GM23338 (cell line): Measurements from ENCODE around the gene SARDH. TPM values are rescaled to one million over a fixed set of nuclear protein-coding genes. Genes with fewer than 3 reads are reported as not detected.

ENCODE experiments used
- ATAC-seq: fragments of 200-7000 bp; cut with Tn5 transposase; 3 replicates; pipeline ENCODE4 v1.9.1; 2020
- DNase-seq: peaks from one replicate; pipeline ENCODE4 v3.0.0-alpha.2; 2015; ENCODE audit warnings: low spot score
- H2AFZ ChIP-seq: fragments of 200-600 bp; sonication (generic); 2 replicates; pipeline ENCODE4 v1.8.0; 2016; ENCODE audit warnings: antibody characterized with exemption, mild to moderate bottlenecking, moderate library complexity
- H3F3A ChIP-seq: fragments of 200-600 bp; sonication (generic); replicated peaks from 2 replicates; pipeline ENCODE4 v1.8.0; 2017; ENCODE audit warnings: antibody characterized with exemption, mixed run types, low read depth
- H3K27ac ChIP-seq: fragments of 200-600 bp; sonication (generic); 2 replicates; pipeline ENCODE4 v1.6.1; 2016; ENCODE audit warnings: low read depth
- H3K27me3 ChIP-seq: fragments of 200-600 bp; sonication (generic); 2 replicates; pipeline ENCODE4 v1.8.0; 2016; ENCODE audit warnings: mild to moderate bottlenecking, mixed run types, moderate library complexity; ENCODE audit not compliant: insufficient read depth
- H3K36me3 ChIP-seq: fragments of 200-600 bp; sonication (generic); 2 replicates; pipeline ENCODE4 v1.8.0; 2016; ENCODE audit warnings: mild to moderate bottlenecking; ENCODE audit not compliant: insufficient read depth
- H3K4me1 ChIP-seq: fragments of 200-600 bp; sonication (generic); 2 replicates; pipeline ENCODE4 v1.8.0; 2016; ENCODE audit warnings: mild to moderate bottlenecking, moderate library complexity; ENCODE audit not compliant: insufficient read depth
- H3K4me2 ChIP-seq: fragments of 200-600 bp; sonication (generic); 2 replicates; pipeline ENCODE4 v1.7.1; 2017; ENCODE audit warnings: mixed run types
- H3K4me3 ChIP-seq: fragments of 200-600 bp; sonication (generic); 2 replicates; pipeline ENCODE4 v1.6.1; 2016; ENCODE audit warnings: mixed run types
- H3K79me2 ChIP-seq: fragments of 200-600 bp; sonication (generic); replicated peaks from 2 replicates; pipeline ENCODE4 v1.8.0; 2017; ENCODE audit warnings: mild to moderate bottlenecking; ENCODE audit not compliant: insufficient read depth
- H3K9me2 ChIP-seq: fragments of 200-600 bp; sonication (generic); 2 replicates; pipeline ENCODE4 v1.8.0; 2017; ENCODE audit not compliant: insufficient read depth
- H4K20me1 ChIP-seq: fragments of 200-600 bp; sonication (generic); replicated peaks from 2 replicates; pipeline ENCODE4 v1.8.0; 2017; ENCODE audit warnings: mild to moderate bottlenecking; ENCODE audit not compliant: insufficient read depth
- H3K27ac Mint-ChIP-seq: 2 replicates; pipeline ENCODE4 v1.8.0; 2020; ENCODE audit warnings: inconsistent platforms, mild to moderate bottlenecking, moderate library complexity, mixed read lengths
- H3K27me3 Mint-ChIP-seq: 3 replicates; pipeline ENCODE4 v1.8.0; 2022; ENCODE audit warnings: low read depth, mild to moderate bottlenecking, moderate library complexity, mixed read lengths, inconsistent platforms; ENCODE audit not compliant: insufficient read depth, poor library complexity
- H3K36me3 Mint-ChIP-seq: 3 replicates; pipeline ENCODE4 v1.8.0; 2021; ENCODE audit warnings: low read depth, mild to moderate bottlenecking, inconsistent platforms, moderate library complexity, mixed read lengths
- H3K4me1 Mint-ChIP-seq: 3 replicates; pipeline ENCODE4 v1.8.0; 2020; ENCODE audit warnings: mild to moderate bottlenecking, inconsistent platforms, mixed read lengths
- H3K4me3 Mint-ChIP-seq: 3 replicates; pipeline ENCODE4 v1.8.0; 2021; ENCODE audit warnings: moderate library complexity, mild to moderate bottlenecking, inconsistent platforms, mixed read lengths
- H3K9me3 Mint-ChIP-seq: 3 replicates; pipeline ENCODE4 v1.8.0; 2020; ENCODE audit warnings: moderate library complexity, mild to moderate bottlenecking, inconsistent platforms, mixed read lengths
- CTCF ChIP-seq, 2 experiments: fragments of 200-600 bp in 1 of 2; sonication (generic) in 1 of 2; conservative IDR thresholded peaks; 2 replicates each; pipeline versions ENCODE4 v1.5.1 to v1.6.1; 2016 to 2017; ENCODE audit warnings: antibody characterized with exemption in 2 of 2, low read depth in 2 of 2, mild to moderate bottlenecking in 2 of 2, moderate library complexity in 1 of 2
- EZH2 ChIP-seq: fragments of 200-600 bp; sonication (generic); IDR thresholded peaks from one replicate; pipeline ENCODE4 v1.8.0; 2017; ENCODE audit warnings: antibody characterized with exemption, mild to moderate bottlenecking, low read depth; ENCODE audit not compliant: unreplicated experiment
- JUNB ChIP-seq: IDR thresholded peaks from one replicate; pipeline ENCODE4 v1.6.1; 2016; ENCODE audit warnings: antibody characterized with exemption; ENCODE audit not compliant: unreplicated experiment
- NANOG ChIP-seq: IDR thresholded peaks from 2 replicates; pipeline ENCODE4 v1.6.1; 2016; ENCODE audit warnings: antibody characterized with exemption, borderline replicate concordance
- STAT1 ChIP-seq: IDR thresholded peaks from one replicate; pipeline ENCODE4 v1.6.1; 2016; ENCODE audit warnings: antibody characterized with exemption; ENCODE audit not compliant: unreplicated experiment
- ZNF114 ChIP-seq: fragments of 250-450 bp; sonication (Bioruptor Pico); IDR thresholded peaks from 2 replicates; pipeline ENCODE4 v1.5.0; 2020; ENCODE audit warnings: mild to moderate bottlenecking, moderate library complexity
- polyA plus RNA-seq: library from polyadenylated mRNA; unstranded; fragments of >200 nt; fragmentation: Nextera tagmentation; extraction: Ambion mirVana; gene quantifications from 2 replicates; pipeline ENCODE4 v1.2.1, GENCODE V29; 2016
- total RNA-seq: library from RNA; depleted of rRNA; stranded (reverse); fragments of >200 nt; shearing (Covaris generic); gene quantifications from 2 replicates; pipeline ENCODE4 v1.2.3, GENCODE V29; 2014

SARDH gene
- total and polyA plus RNA-seq, 2 experiments from 2014 or later: 2.8 to 10.4 TPM

GRCh38 chr9:133696071-133696472 is 42.1 kb downstream of the SARDH start:
- peaks cover 5% of the 10 kb centered on the region for H3K27me3 Mint-ChIP-seq
- Histone ChIP-seq H3K4me2 (no peak overlapping the region), H4K20me1 (no peaks in the 10 kb centered on the region), H3K27ac (no peak overlapping the region), H3F3A (no peaks in the 10 kb centered on the region), H3K79me2 (no peaks in the 10 kb centered on the region), H3K9me2 (no peaks in the 10 kb centered on the region), H3K27me3 (no peaks in the 10 kb centered on the region), H3K36me3 (no peaks in the 10 kb centered on the region), H2AFZ (no peak overlapping the region), H3K4me1 (no peaks in the 10 kb centered on the region), H3K4me3 (no peak overlapping the region)
- ATAC-seq (no peak), DNase-seq (no peak)
- no peak for TF ChIP-seq CTCF (conservative IDR thresholded peaks at IDR 0.05; ENCODE audit: low read depth in 2 of 2)
- no peak for TF ChIP-seq NANOG
- TF ChIP-seq JUNB: no peak
- no peak for TF ChIP-seq ZNF114
- TF ChIP-seq STAT1: no peak
- H3K4me1 Mint-ChIP-seq: peaks cover 13% of the 10 kb centered on the region
- no peaks in the 10 kb centered on the region; the same call in 2 of the 3 replicates for H3K36me3 Mint-ChIP-seq
- no peak overlapping the region for H3K27ac Mint-ChIP-seq
- H3K9me3 Mint-ChIP-seq: no peaks in the 10 kb centered on the region; the same call in 2 of the 3 replicates
- no peak overlapping the region for H3K4me3 Mint-ChIP-seq

DNA sequence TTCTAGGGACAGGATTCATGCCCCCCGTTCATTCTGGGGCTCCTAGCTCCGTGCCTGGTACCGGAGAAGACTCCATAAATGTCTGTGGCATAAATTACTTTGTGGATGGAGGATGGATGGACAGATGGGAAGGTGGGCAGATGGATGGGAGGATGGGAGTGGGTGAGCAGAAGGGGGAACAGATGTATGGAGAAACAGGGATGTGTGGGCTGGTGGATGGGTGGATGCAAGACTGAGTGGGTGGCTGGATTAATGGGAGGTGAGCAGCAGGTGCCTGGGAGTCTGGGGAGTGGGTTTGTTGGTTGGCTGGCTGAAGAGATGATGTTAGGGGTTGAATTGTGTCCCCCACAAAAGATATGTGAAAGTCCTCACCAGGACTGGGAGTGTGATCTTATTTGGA is 43.5 kb downstream of the SARDH start:
- no peak overlapping the region for H3K4me2 ChIP-seq
- ATAC-seq (no peak), DNase-seq (no peak)
- no peaks in the 10 kb centered on the region for H3K9me2 ChIP-seq
- H3K36me3 Mint-ChIP-seq: no peaks in the 10 kb centered on the region; the same call in 2 of the 3 replicates
- no peak overlapping the region for H3K4me3 Mint-ChIP-seq
- peaks cover 7% of the 10 kb centered on the region for H3K27me3 Mint-ChIP-seq
- peaks cover 13% of the 10 kb centered on the region for H3K4me1 Mint-ChIP-seq
- no peaks in the 10 kb centered on the region for H4K20me1 ChIP-seq
- H3F3A ChIP-seq: no peaks in the 10 kb centered on the region
- no peaks in the 10 kb centered on the region for H3K36me3 ChIP-seq
- no peaks in the 10 kb centered on the region for H3K79me2 ChIP-seq
- H3K27ac ChIP-seq: no peak overlapping the region
- H3K27me3 ChIP-seq: no peaks in the 10 kb centered on the region
- H3K9me3 Mint-ChIP-seq: no peaks in the 10 kb centered on the region; the same call in 2 of the 3 replicates
- H2AFZ ChIP-seq: no peak overlapping the region
- no peak for TF ChIP-seq EZH2
- TF ChIP-seq STAT1: no peak
- TF ChIP-seq CTCF (conservative IDR thresholded peaks at IDR 0.05; ENCODE audit: low read depth in 2 of 2): no peak
- no peaks in the 10 kb centered on the region for H3K4me1 ChIP-seq
- no peak overlapping the region for H3K27ac Mint-ChIP-seq
- no peak overlapping the region for H3K4me3 ChIP-seq
